Limb (tissue), 2 donors: ENCODE data around the gene SIRT7.
A peak's percentile ranks its signal among the peaks of the same experiment; 100 is the strongest.

Source experiments
- DNase-seq, 2 donors: peaks; one replicate each; pipeline ENCODE4 v3.0.0-alpha.2; 2016; ENCODE audit errors: extremely low spot score in 2 of 2

SIRT7 gene

GRCh38 chr17:81917565-81918332 is at the start of gene SIRT7:
SIRT7 (minus strand) TSS chr17:81918176; CDS start chr17:81918131, 45 bp downstream.
- peak; percentile 84 to 94 for DNase-seq

- no peak for DNase-seq
Observed at GRCh38 chr17:81967244-81967532, 49.2 kb upstream of the SIRT7 start.

GRCh38 chr17:81966343-81967243 is 48.6 kb upstream of the SIRT7 start:
- DNase-seq = peak; percentile 79 to 81

- DNase-seq = no peak
Observed at GRCh38 chr17:81964081-81964849, 46.3 kb upstream of the SIRT7 start.

GRCh38 chr17:81962499-81963441 is 44.8 kb upstream of the SIRT7 start:
- no peak for DNase-seq

GRCh38 chr17:81961521-81962498 is 43.8 kb upstream of the SIRT7 start:
- DNase-seq = no peak

GRCh38 chr17:81961087-81961511 is 43.1 kb upstream of the SIRT7 start, which contains the start of gene NOTUM:
NOTUM (minus strand) TSS chr17:81961187; CDS start chr17:81960909, 278 bp downstream.
- DNase-seq = peak in 1 of 2 donors; percentile 64

GRCh38 chr17:81960130-81960958 is 42.4 kb upstream of the SIRT7 start:
- peak in 1 of 2 donors; percentile 39 for DNase-seq

GRCh38 chr17:81959362-81960129 is 41.6 kb upstream of the SIRT7 start:
- peak; percentile 51 to 85 for DNase-seq

- DNase-seq = peak in 1 of 2 donors; percentile 28
Observed at GRCh38 chr17:81958633-81959342, 40.8 kb upstream of the SIRT7 start.

GRCh38 chr17:81957691-81958432 is 39.9 kb upstream of the SIRT7 start:
- DNase-seq = peak in 1 of 2 donors; percentile 21

- DNase-seq = peak in 1 of 2 donors; percentile 27
Observed at GRCh38 chr17:81956607-81957589, 38.9 kb upstream of the SIRT7 start.

GRCh38 chr17:81955756-81956544 is 38.0 kb upstream of the SIRT7 start:
- DNase-seq = no peak

- no peak for DNase-seq
Observed at GRCh38 chr17:81955058-81955681, 37.2 kb upstream of the SIRT7 start.
